ENCODE data around the gene MACIR.
"Not testable (repeated sequence)": the region's sequence is repeated elsewhere in the genome, so short reads cannot be mapped to it uniquely, and the experiment has no call there.

The MACIR gene

DNA sequence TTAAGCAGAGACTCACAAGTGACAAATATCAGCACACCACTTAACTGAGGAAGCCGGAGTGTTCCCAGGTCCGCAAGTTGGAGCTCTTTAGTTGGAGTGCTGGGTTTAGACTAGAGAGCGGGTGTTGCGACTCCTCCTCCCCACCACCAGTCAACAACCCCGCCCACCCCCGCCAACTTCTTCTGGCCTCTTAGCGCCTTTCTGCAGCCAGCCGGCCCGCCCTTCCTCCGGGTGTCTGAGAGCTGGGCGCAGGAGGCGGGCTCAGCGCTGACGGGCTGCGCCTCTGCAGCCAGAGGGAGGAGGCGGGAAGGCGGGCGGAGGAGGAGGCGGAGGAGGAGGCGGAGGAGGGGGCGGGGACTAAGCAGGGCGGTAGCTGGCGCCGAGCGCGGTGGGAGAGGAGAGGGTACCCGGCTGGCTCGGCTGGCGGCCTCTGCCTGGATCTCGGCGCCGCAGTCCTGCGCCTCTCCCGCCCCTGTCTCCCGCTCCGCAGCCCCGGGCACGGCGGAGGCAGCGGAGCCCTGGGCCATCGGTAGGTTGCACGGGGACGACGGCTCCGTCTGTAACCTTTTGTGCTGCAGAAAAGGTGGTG lies at the start of gene MACIR:
MACIR (plus strand) TSS at position 396 of the 589 bp plus-strand sequence. CDS start 17,157 bp downstream, outside the sequence.
- Mint-ChIP-seq H3K36me3 (no peaks in the 10 kb centered on the region), H3K4me1 (peaks cover 5% of the 10 kb centered on the region), H3K27ac (no peak within 1 kb of the TSS), H3K27me3 (peaks cover 4% of the 10 kb centered on the region), H3K9me3 (no peaks in the 10 kb centered on the region), H3K4me3 (peak within 1 kb of the TSS; percentile 87)
- ATAC-seq (ENCODE audit: low read depth) (peak; percentile 91), DNase-seq (ENCODE audit: low spot score in 2 of 2) (peak; percentile 81 to 88)

DNA sequence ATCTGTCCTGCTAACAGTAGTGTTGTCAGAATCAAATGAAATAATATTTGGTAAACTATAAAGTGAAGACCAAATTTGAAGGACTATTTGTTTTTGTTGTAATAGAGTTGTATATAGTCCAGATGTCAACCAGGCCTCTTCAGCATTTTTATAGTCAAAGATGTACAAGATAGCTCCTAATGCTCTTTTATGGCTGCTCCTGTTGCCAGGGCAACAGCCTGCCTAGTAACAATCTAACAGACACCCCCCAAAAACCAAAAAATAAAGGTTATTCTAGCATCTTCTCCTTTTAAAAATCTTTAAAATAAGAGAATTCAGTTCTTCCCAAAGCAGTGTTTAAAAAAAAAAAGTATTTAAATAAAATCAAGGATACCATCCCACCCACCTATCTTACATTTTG lies 49.5 kb upstream of the MACIR start:
- no peak for ATAC-seq (ENCODE audit: low read depth)
- DNase-seq (ENCODE audit: low spot score in 2 of 2) = no peak
- peaks cover 16% of the 10 kb centered on the region for H3K36me3 Mint-ChIP-seq
- H3K27ac Mint-ChIP-seq = no peak overlapping the region
- H3K4me3 Mint-ChIP-seq = no peak overlapping the region
- H3K4me1 Mint-ChIP-seq = peaks cover 19% of the 10 kb centered on the region
- no peaks in the 10 kb centered on the region for H3K27me3 Mint-ChIP-seq
- H3K9me3 Mint-ChIP-seq = no peaks in the 10 kb centered on the region

DNA sequence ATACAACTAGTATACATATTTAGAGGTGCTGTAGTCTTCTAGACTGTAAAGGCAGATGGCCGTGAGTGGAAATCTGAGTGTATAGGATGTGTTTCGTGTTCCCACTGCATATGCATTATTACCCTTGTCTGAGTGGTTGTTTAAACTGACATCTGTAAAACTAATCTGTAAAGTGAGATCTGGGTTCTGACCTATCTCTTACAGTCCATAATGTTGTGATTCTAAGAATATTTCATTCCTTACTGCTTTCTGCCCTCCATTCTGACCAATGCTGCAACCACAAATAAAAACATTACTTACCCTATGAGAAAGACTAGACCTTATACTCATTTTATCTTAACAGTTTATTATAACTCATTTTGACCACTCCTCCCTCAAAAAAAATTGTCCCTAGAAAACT lies 47.6 kb upstream of the MACIR start:
- DNase-seq (ENCODE audit: low spot score in 2 of 2) (no peak), ATAC-seq (ENCODE audit: low read depth) (no peak)
- H3K9me3 Mint-ChIP-seq = no peaks in the 10 kb centered on the region
- H3K27ac Mint-ChIP-seq = no peak overlapping the region
- peaks cover 19% of the 10 kb centered on the region for H3K4me1 Mint-ChIP-seq
- H3K4me3 Mint-ChIP-seq = no peak overlapping the region
- H3K36me3 Mint-ChIP-seq = peaks cover 4% of the 10 kb centered on the region
- no peaks in the 10 kb centered on the region for H3K27me3 Mint-ChIP-seq

DNA sequence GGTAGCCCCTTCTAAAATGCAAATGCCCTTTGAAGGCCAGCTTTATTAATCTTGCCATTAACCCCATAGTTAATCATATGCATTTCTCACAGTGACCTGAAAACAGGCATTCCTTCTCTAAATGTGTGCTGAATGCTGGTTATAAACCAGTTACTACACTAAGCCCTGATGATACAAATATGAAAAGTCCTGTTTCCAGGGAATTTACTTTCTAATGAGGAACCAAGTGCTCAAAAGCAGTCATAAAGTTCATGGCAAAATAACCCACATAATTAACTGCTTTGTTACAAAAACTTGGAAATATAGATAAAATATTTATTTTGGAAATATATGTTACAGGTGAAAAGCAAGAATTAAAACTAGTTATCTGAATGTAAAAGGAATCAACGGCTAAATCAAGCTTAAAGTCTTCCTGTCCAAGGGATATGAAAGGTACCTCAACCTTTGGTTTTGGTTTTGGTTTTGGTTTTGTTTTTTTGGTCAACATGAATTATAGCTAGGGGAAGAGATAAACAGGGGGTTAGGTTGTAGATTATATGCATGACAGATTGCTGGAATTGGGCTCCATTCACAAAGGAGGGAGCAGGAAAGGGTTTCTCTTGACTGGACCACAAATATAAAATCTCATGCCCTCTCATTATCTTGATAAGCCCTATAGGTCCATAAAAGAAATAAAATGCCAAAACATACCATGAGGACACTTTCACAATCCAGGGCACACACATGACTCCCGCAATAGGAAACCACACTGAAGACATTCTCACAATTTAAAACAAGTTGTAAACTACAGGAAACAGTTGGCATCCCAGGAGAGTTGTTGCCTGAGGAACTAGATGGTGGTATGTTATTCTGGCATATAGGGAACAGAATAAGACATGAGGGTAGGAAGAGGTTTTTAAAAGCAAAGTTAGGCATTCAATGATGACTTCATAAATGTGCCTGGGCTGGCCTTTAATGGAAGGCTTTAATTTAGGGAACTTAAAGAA lies 46.7 kb upstream of the MACIR start:
- no peak for DNase-seq (ENCODE audit: low spot score in 2 of 2)
- H3K9me3 Mint-ChIP-seq = no peaks in the 10 kb centered on the region
- peak; percentile 71 for ATAC-seq (ENCODE audit: low read depth)
- peaks cover 4% of the 10 kb centered on the region for H3K36me3 Mint-ChIP-seq
- H3K27ac Mint-ChIP-seq = peak overlapping the region; percentile 73
- H3K27me3 Mint-ChIP-seq = no peaks in the 10 kb centered on the region
- peak overlapping the region; percentile 50 for H3K4me3 Mint-ChIP-seq
- H3K4me1 Mint-ChIP-seq = peaks cover 19% of the 10 kb centered on the region

GRCh38 chr5:103216137-103216536 lies 42.4 kb upstream of the MACIR start:
- H3K9me3 Mint-ChIP-seq = no peaks in the 10 kb centered on the region
- DNase-seq (ENCODE audit: low spot score in 2 of 2) = no peak
- no peak overlapping the region for H3K4me3 Mint-ChIP-seq

GRCh38 chr5:103216697-103217096 lies 41.9 kb upstream of the MACIR start:
- Mint-ChIP-seq H3K27me3 (no peaks in the 10 kb centered on the region), H3K36me3 (peaks cover 4% of the 10 kb centered on the region), H3K4me1 (peaks cover 6% of the 10 kb centered on the region), H3K4me3 (no peak overlapping the region), H3K9me3 (no peaks in the 10 kb centered on the region), H3K27ac (no peak overlapping the region)
- ATAC-seq (ENCODE audit: low read depth) = no peak
- DNase-seq (ENCODE audit: low spot score in 2 of 2) = no peak

More at GRCh38 chr5:103216137-103216536, 42.4 kb upstream of the MACIR start:
- Mint-ChIP-seq H3K27ac (peak overlapping the region; percentile 6), H3K4me1 (peaks cover 11% of the 10 kb centered on the region), H3K36me3 (peaks cover 4% of the 10 kb centered on the region), H3K27me3 (no peaks in the 10 kb centered on the region)
- ATAC-seq (ENCODE audit: low read depth) = no peak

GRCh38 chr5:103217101-103217500 lies 41.5 kb upstream of the MACIR start:
- ATAC-seq (ENCODE audit: low read depth) = no peak
- no peaks in the 10 kb centered on the region for H3K27me3 Mint-ChIP-seq

GRCh38 chr5:103218164-103218563 lies 40.4 kb upstream of the MACIR start:
- Mint-ChIP-seq H3K27me3 (no peaks in the 10 kb centered on the region), H3K9me3 (no peaks in the 10 kb centered on the region), H3K4me1 (no peaks in the 10 kb centered on the region), H3K27ac (no peak overlapping the region), H3K36me3 (peaks cover 2% of the 10 kb centered on the region), H3K4me3 (no peak overlapping the region)
- DNase-seq (ENCODE audit: low spot score in 2 of 2) (no peak), ATAC-seq (ENCODE audit: low read depth) (no peak)

More at GRCh38 chr5:103217101-103217500, 41.5 kb upstream of the MACIR start:
- H3K27ac Mint-ChIP-seq = no peak overlapping the region
- no peak overlapping the region for H3K4me3 Mint-ChIP-seq
- no peaks in the 10 kb centered on the region for H3K9me3 Mint-ChIP-seq
- H3K4me1 Mint-ChIP-seq = peaks cover 2% of the 10 kb centered on the region
- DNase-seq (ENCODE audit: low spot score in 2 of 2) = no peak
- H3K36me3 Mint-ChIP-seq = peaks cover 4% of the 10 kb centered on the region

DNA sequence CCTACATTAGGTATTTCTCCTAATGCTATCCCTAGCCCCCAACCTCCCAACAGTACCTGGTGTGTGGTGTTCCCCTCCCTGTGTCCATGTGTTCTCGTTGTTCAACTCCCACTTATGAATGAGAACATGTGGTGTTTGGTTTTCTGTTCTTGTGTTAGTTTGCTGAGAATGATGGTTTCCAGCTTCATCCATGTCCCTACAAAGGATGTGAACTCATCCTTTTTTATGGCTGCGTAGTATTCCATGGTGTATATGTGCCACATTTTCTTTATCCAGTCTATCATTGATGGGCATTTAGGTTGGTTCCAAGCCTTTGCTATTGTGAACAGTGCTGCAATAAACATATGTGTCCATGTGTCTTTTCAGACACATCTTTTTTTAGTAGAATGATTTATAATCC lies 39.5 kb upstream of the MACIR start:
- not testable (repeated sequence) for H3K4me1 Mint-ChIP-seq; DNase-seq (ENCODE audit: low spot score in 2 of 2); H3K27ac Mint-ChIP-seq; ATAC-seq (ENCODE audit: low read depth); H3K27me3 Mint-ChIP-seq; H3K9me3 Mint-ChIP-seq; H3K36me3 Mint-ChIP-seq; H3K4me3 Mint-ChIP-seq

DNA sequence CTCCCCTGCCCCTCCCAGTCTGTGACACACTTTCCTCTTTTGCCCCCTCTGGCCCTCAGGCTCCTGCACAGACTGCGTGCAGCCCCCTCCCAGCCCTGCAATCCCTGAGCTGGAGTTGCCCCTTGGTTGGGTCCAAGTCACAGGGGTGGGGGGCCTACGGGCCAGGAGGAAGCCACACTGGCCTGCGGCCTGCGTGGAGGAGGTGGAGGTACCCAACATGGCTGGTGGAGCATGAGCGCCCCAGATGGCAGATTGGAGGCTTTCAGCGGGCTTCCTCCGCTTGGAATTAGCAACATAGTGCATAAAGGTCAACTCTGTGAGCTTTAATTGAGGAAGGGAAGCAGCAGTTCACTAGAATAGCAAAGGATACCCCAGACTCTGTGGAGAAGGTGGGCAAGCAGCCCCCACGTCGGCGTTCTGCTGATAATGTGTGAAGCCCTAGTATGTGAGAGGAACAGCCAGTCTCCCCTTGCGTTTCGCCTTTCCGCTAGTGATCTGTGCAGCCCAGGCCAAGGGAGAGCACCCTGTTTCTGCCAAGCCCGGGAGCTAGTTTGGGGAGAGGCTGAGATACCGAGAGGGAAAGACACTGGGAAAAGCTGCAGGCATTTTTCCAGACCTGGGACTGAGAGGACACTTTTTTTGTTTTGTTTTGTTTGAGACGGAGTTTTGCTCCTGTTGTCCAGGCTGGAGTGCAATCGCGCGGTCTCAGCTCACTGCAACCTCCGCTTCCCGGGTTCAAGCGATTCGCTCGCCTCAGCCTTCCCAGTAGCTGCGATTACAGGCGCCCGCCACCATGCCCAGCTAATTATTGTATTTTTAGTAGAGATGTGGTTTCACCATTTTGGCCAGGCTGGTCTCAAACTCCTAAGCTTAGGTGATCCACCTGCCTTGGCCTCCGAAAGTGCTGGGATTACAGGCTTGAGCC lies 35.3 kb upstream of the MACIR start:
- H3K4me1 Mint-ChIP-seq = no peaks in the 10 kb centered on the region
- no peak for ATAC-seq (ENCODE audit: low read depth)
- H3K4me3 Mint-ChIP-seq = no peak overlapping the region
- peaks cover 2% of the 10 kb centered on the region for H3K36me3 Mint-ChIP-seq
- no peaks in the 10 kb centered on the region for H3K9me3 Mint-ChIP-seq
- no peak for DNase-seq (ENCODE audit: low spot score in 2 of 2)
- peaks cover 3% of the 10 kb centered on the region for H3K27me3 Mint-ChIP-seq
- no peak overlapping the region for H3K27ac Mint-ChIP-seq

DNA sequence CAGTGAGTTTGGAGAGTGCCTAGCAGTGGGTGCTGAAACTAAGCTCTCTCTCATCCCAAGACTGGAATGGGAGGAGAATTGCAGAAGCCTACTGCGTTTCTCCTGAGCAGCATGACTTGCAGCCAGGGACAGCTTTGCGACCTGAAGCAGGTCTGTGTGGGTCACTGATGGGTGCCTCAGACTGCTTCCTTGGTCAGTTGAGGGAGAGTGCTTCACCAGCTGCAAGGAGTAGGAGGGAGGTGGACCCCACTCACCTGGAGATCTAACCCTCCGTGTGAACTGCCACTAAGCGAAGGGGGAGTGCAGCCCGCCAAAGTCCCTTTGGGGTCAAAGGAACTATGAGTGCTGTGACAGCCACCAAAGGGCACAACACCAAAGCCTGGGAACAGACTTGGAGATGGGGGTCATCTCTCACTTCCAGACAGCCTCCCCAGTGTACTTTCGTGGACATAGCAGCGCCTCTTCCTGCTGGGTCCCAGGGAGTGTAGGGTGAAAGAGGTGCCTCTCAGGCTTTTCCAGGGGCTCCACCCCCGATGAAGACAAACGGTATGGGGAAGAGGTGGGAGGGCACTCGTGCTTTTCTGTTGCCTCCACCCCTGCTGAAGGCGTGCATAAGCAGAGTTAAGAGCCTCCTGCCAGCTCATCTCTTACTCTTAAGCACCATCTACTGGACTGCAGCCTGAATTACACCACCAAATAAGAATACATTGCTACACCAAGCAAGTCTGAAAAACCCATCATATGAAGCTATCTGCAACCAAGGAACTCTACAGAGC lies 34.3 kb upstream of the MACIR start:
- Mint-ChIP-seq H3K4me1 (no peaks in the 10 kb centered on the region), H3K27ac (no peak overlapping the region), H3K4me3 (no peak overlapping the region), H3K9me3 (no peaks in the 10 kb centered on the region), H3K36me3 (peaks cover 2% of the 10 kb centered on the region), H3K27me3 (peaks cover 3% of the 10 kb centered on the region)
- ATAC-seq (ENCODE audit: low read depth) = peak; percentile 93
- peak; percentile 13 to 38 for DNase-seq (ENCODE audit: low spot score in 2 of 2)

- Mint-ChIP-seq H3K27me3 (peaks cover 3% of the 10 kb centered on the region), H3K27ac (no peak overlapping the region), H3K9me3 (no peaks in the 10 kb centered on the region), H3K36me3 (no peaks in the 10 kb centered on the region), H3K4me3 (no peak overlapping the region), H3K4me1 (no peaks in the 10 kb centered on the region)
- ATAC-seq (ENCODE audit: low read depth) (no peak), DNase-seq (ENCODE audit: low spot score in 2 of 2) (no peak)
Measured at GRCh38 chr5:103224894-103225246, 33.7 kb upstream of the MACIR start.

DNA sequence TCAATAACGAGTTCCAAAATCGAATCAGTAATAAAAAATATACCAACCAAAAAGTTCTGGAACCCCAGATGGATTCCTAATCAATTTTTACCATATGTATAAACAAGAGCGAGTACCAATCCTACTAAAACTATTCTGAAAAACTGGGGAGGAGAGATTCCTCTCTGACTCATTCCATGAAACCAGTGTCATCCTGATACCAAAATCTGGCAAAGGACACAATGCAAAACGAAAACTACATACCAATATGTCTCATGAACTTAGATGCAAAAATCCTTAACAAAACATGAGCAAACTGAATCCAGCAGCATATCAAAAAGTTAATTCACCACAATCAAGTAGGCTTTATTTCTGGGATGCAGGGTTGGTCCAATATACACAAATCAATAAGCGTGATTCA lies 30.5 kb upstream of the MACIR start:
- Mint-ChIP-seq H3K9me3 (no peaks in the 10 kb centered on the region), H3K4me1 (no peaks in the 10 kb centered on the region), H3K27me3 (peaks cover 3% of the 10 kb centered on the region), H3K4me3 (no peak overlapping the region), H3K36me3 (no peaks in the 10 kb centered on the region), H3K27ac (no peak overlapping the region)
- DNase-seq (ENCODE audit: low spot score in 2 of 2) = no peak
- no peak for ATAC-seq (ENCODE audit: low read depth)
